GM12892 (cell line): Measurements from ENCODE around the gene PTTG1IP.

Source experiments
- DNase-seq: peaks from one replicate; pipeline ENCODE4 v3.0.0; 2011; ENCODE audit not compliant: insufficient read length
- FAIRE-seq: peaks from 2 replicates; lab custom pipeline; 2011; peaks lifted over from hg19 to GRCh38; lab: Jason Lieb, UNC
- POLR2A ChIP-seq: IDR thresholded peaks from 2 replicates; pipeline ENCODE4 v1.6.1; 2011; ENCODE audit warnings: low read depth, low read length, control low read depth
- POLR2AphosphoS5 ChIP-seq: IDR thresholded peaks from 2 replicates; pipeline ENCODE4 v1.6.1; 2011; ENCODE audit warnings: low read depth, low read length, control low read depth
- TAF1 ChIP-seq: IDR thresholded peaks from 2 replicates; pipeline ENCODE4 v1.6.1; 2011; ENCODE audit warnings: low read depth, mild to moderate bottlenecking, control low read depth, low read length, borderline replicate concordance

Gene PTTG1IP

GRCh38 chr21:44817914-44818639 is 55.4 kb downstream of the PTTG1IP start, which contains the start of gene SUMO3:
Gene SUMO3, minus strand, starts transcription at chr21:44818062. Its CDS starts 94 bp downstream, at chr21:44817968.
- DNase-seq: peak; percentile 90
- TF ChIP-seq TAF1 (peak; percentile 59; the same call in 1 of the 2 replicates), POLR2A (peak; percentile 81), POLR2AphosphoS5 (peak; percentile 55)
- FAIRE-seq: peak; percentile 97

- DNase-seq: peak; percentile 93
- TF ChIP-seq POLR2A (no peak), TAF1 (no peak)
- no peak for FAIRE-seq
These were observed 56.0 kb downstream of the PTTG1IP start for GRCh38 chr21:44817506-44817880.

GRCh38 chr21:44816761-44817505 is 56.6 kb downstream of the PTTG1IP start:
- DNase-seq (no peak), FAIRE-seq (no peak)
- no peak for TF ChIP-seq POLR2AphosphoS5
- TF ChIP-seq TAF1: no peak
- no peak for TF ChIP-seq POLR2A

- DNase-seq (no peak), FAIRE-seq (no peak)
- TF ChIP-seq POLR2AphosphoS5 (no peak), TAF1 (no peak), POLR2A (no peak)
These were observed 57.5 kb downstream of the PTTG1IP start for GRCh38 chr21:44815852-44816628.

GRCh38 chr21:44815225-44815624 is 58.3 kb downstream of the PTTG1IP start:
- no peak for FAIRE-seq
- no peak for DNase-seq
- TF ChIP-seq POLR2A (peak; percentile 31; the same call in 1 of the 2 replicates), POLR2AphosphoS5 (no peak), TAF1 (no peak)

GRCh38 chr21:44814498-44815023 is 58.9 kb downstream of the PTTG1IP start:
- no peak for FAIRE-seq
- TF ChIP-seq POLR2A (no peak), POLR2AphosphoS5 (no peak), TAF1 (no peak)

GRCh38 chr21:44813727-44814126 is 59.8 kb downstream of the PTTG1IP start:
- no peak for DNase-seq
- FAIRE-seq: no peak
- TF ChIP-seq POLR2AphosphoS5: no peak
- no peak for TF ChIP-seq TAF1
- TF ChIP-seq POLR2A: no peak

More at GRCh38 chr21:44814498-44815023, 58.9 kb downstream of the PTTG1IP start:
- DNase-seq: no peak

- TF ChIP-seq POLR2AphosphoS5: no peak
- no peak for TF ChIP-seq POLR2A
- TF ChIP-seq TAF1: no peak
- FAIRE-seq: no peak
- no peak for DNase-seq
These were observed 60.3 kb downstream of the PTTG1IP start for GRCh38 chr21:44813149-44813548.

- FAIRE-seq: no peak
- DNase-seq: no peak
- TF ChIP-seq POLR2AphosphoS5 (no peak), TAF1 (no peak), POLR2A (no peak)
These were observed 60.9 kb downstream of the PTTG1IP start for GRCh38 chr21:44812640-44813039.

GRCh38 chr21:44810779-44811178 is 62.7 kb downstream of the PTTG1IP start:
- DNase-seq (no peak), FAIRE-seq (peak; percentile 74)
- TF ChIP-seq POLR2A (no peak), POLR2AphosphoS5 (peak; percentile 55; the same call in 1 of the 2 replicates), TAF1 (no peak)

GRCh38 chr21:44805859-44806258 is 67.6 kb downstream of the PTTG1IP start:
- no peak for FAIRE-seq
- no peak for DNase-seq
- TF ChIP-seq POLR2AphosphoS5 (no peak), POLR2A (no peak), TAF1 (no peak)
